Renal pelvis (tissue), 4 donors: ENCODE measurements around the gene MAP7. TPM values are rescaled to one million over a fixed set of nuclear protein-coding genes. Genes with fewer than 3 reads are reported as not detected.
"Not testable (repeated sequence)": the region's sequence is repeated elsewhere in the genome, so short reads cannot be mapped to it uniquely, and the experiment has no call there.

Experiments used
- DNase-seq: peaks from one replicate; pipeline ENCODE4 v3.0.0-alpha.2; 2013
- polyA plus RNA-seq, 3 donors: library from polyadenylated mRNA; unstranded; fragments of 120-200 nt; gene quantifications; one replicate each; pipeline ENCODE4 v1.2.1, GENCODE V29; 2013; ENCODE audit not compliant: insufficient read length in 3 of 3

MAP7 gene
- polyA plus RNA-seq, 3 donors = 33.9 to 41.5 (median 39.1) TPM

GRCh38 chr6:136309171-136309570, 241.1 kb downstream of the MAP7 start:
- DNase-seq = no peak

GRCh38 chr6:136308469-136308868, 241.8 kb downstream of the MAP7 start:
- not testable (repeated sequence) for DNase-seq

- no peak for DNase-seq
Measured at GRCh38 chr6:136307351-136307750, 242.9 kb downstream of the MAP7 start.

- no peak for DNase-seq
Measured at GRCh38 chr6:136306466-136306865, 243.8 kb downstream of the MAP7 start.

- DNase-seq = no peak
Measured at GRCh38 chr6:136304410-136304809, 245.8 kb downstream of the MAP7 start.

GRCh38 chr6:136303516-136303915, 246.7 kb downstream of the MAP7 start:
- no peak for DNase-seq

- DNase-seq = no peak
Measured at GRCh38 chr6:136294621-136295020, 255.6 kb downstream of the MAP7 start.

Other genes starting within 250 kb of the MAP7 start
- gene MAP3K5, start 242.1 kb upstream of the MAP7 start, polyA plus RNA-seq = 1 to 10 TPM; 6.0 to 8.4 (median 6.6) TPM